ENCODE data around the gene DGUOK.

Gene DGUOK

GRCh38 chr2:73998451-73998850 is 71.8 kb downstream of the DGUOK start:
- DNase-seq (ENCODE audit: low read depth), result no peak

GRCh38 chr2:73998933-73999332 is 72.3 kb downstream of the DGUOK start:
- no peak for DNase-seq (ENCODE audit: low read depth)

- no peak for DNase-seq (ENCODE audit: low read depth)
Observed at GRCh38 chr2:73999881-74000597, 73.4 kb downstream of the DGUOK start.

GRCh38 chr2:74000666-74001065 is 74.0 kb downstream of the DGUOK start:
- no peak for DNase-seq (ENCODE audit: low read depth)

- DNase-seq (ENCODE audit: low read depth), result no peak
Observed at GRCh38 chr2:74001121-74001520, 74.4 kb downstream of the DGUOK start.

GRCh38 chr2:74001781-74002504 is 75.3 kb downstream of the DGUOK start:
- no peak for DNase-seq (ENCODE audit: low read depth)

GRCh38 chr2:74002505-74003421 is 76.1 kb downstream of the DGUOK start:
- DNase-seq (ENCODE audit: low read depth), result no peak

GRCh38 chr2:74003494-74004211 is 77.0 kb downstream of the DGUOK start:
- no peak for DNase-seq (ENCODE audit: low read depth)

GRCh38 chr2:74004212-74005182 is 77.8 kb downstream of the DGUOK start:
- DNase-seq (ENCODE audit: low read depth), result no peak

GRCh38 chr2:74005786-74006185 is 79.1 kb downstream of the DGUOK start:
- DNase-seq (ENCODE audit: low read depth), result no peak

GRCh38 chr2:74006459-74006858 is 79.8 kb downstream of the DGUOK start:
- DNase-seq (ENCODE audit: low read depth), result no peak

GRCh38 chr2:74007121-74007520 is 80.4 kb downstream of the DGUOK start:
- DNase-seq (ENCODE audit: low read depth), result no peak

GRCh38 chr2:74007711-74008110 is 81.0 kb downstream of the DGUOK start:
- no peak for DNase-seq (ENCODE audit: low read depth)
